BE2C (cell line): ENCODE data around the gene XXYLT1.

Experiments used
- DNase-seq: peaks from one replicate; pipeline ENCODE4 v3.0.0-alpha.2; 2020
- H3K27me3 ChIP-seq: fragments of 250-450 bp; sonication (Bioruptor Pico); 2 replicates; pipeline ENCODE4 v1.5.1; 2020; ENCODE audit warnings: mild to moderate bottlenecking
- H3K36me3 ChIP-seq: fragments of 250-450 bp; sonication (Bioruptor Pico); 2 replicates; pipeline ENCODE4 v1.5.1; 2020; ENCODE audit warnings: mild to moderate bottlenecking
- H3K4me1 ChIP-seq: fragments of 250-450 bp; sonication (Bioruptor Pico); 2 replicates; pipeline ENCODE4 v1.5.1; 2020
- H3K4me3 ChIP-seq: 2 replicates; pipeline ENCODE4 v1.5.1; 2011; ENCODE audit warnings: low read depth, low read length
- H3K9me3 ChIP-seq: fragments of 250-450 bp; sonication (Bioruptor Pico); 2 replicates; pipeline ENCODE4 v1.5.1; 2020
- TF ChIP-seq, protein P1 (sequence below): IDR thresholded peaks from 2 replicates; pipeline ENCODE4 v1.5.1; 2012; ENCODE audit warnings: mild to moderate bottlenecking, low read depth, low read length

Gene XXYLT1

GRCh38 chr3:195025056-195025883, 245.7 kb downstream of the XXYLT1 start:
- no peak for DNase-seq
- TF ChIP-seq, protein P1, sequence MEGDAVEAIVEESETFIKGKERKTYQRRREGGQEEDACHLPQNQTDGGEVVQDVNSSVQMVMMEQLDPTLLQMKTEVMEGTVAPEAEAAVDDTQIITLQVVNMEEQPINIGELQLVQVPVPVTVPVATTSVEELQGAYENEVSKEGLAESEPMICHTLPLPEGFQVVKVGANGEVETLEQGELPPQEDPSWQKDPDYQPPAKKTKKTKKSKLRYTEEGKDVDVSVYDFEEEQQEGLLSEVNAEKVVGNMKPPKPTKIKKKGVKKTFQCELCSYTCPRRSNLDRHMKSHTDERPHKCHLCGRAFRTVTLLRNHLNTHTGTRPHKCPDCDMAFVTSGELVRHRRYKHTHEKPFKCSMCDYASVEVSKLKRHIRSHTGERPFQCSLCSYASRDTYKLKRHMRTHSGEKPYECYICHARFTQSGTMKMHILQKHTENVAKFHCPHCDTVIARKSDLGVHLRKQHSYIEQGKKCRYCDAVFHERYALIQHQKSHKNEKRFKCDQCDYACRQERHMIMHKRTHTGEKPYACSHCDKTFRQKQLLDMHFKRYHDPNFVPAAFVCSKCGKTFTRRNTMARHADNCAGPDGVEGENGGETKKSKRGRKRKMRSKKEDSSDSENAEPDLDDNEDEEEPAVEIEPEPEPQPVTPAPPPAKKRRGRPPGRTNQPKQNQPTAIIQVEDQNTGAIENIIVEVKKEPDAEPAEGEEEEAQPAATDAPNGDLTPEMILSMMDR: no peak
- H3K27me3 ChIP-seq: no peaks in the 10 kb centered on the region

DNA sequence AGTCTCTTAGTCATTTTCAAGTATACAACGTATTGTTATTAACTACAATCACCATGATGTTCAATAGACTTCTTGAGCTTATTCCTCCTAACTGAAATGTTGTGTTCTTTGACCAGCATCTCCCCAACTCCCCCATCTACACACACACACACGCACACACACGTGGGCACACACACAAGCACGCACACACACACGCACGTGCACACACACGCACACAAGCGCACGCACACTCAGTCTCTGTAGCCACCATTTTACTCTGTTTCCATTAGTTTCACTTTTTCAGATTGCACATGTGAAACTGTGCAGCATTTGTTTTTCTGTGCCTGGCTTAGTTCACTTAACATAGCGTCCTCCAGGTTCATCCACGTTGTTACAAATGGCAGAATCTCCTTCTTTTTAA, 247.0 kb downstream of the XXYLT1 start:
- no peak for DNase-seq
- H3K4me3 ChIP-seq: no peak overlapping the region
- H3K36me3 ChIP-seq: no peaks in the 10 kb centered on the region
- H3K4me1 ChIP-seq: no peaks in the 10 kb centered on the region; the same call in 1 of the 2 replicates
- TF ChIP-seq, protein P1: no peak
- no peaks in the 10 kb centered on the region for H3K27me3 ChIP-seq
- H3K9me3 ChIP-seq: no peaks in the 10 kb centered on the region

More at GRCh38 chr3:195025056-195025883, 245.7 kb downstream of the XXYLT1 start:
- H3K4me3 ChIP-seq: no peak overlapping the region
- H3K9me3 ChIP-seq: no peaks in the 10 kb centered on the region
- H3K4me1 ChIP-seq: no peaks in the 10 kb centered on the region; the same call in 1 of the 2 replicates
- H3K36me3 ChIP-seq: no peaks in the 10 kb centered on the region

GRCh38 chr3:195023576-195023975, 247.4 kb downstream of the XXYLT1 start:
- H3K9me3 ChIP-seq: no peaks in the 10 kb centered on the region
- no peak for DNase-seq
- TF ChIP-seq, protein P1: no peak
- no peaks in the 10 kb centered on the region for H3K27me3 ChIP-seq
- H3K36me3 ChIP-seq: no peaks in the 10 kb centered on the region
- H3K4me1 ChIP-seq: no peaks in the 10 kb centered on the region; the same call in 1 of the 2 replicates
- H3K4me3 ChIP-seq: no peak overlapping the region

- no peaks in the 10 kb centered on the region for H3K9me3 ChIP-seq
- TF ChIP-seq, protein P1: no peak
- H3K4me1 ChIP-seq: no peaks in the 10 kb centered on the region; the same call in 1 of the 2 replicates
- no peak for DNase-seq
- H3K27me3 ChIP-seq: no peaks in the 10 kb centered on the region
- H3K36me3 ChIP-seq: no peaks in the 10 kb centered on the region
- H3K4me3 ChIP-seq: no peak overlapping the region
Observed at GRCh38 chr3:195021692-195022091, 249.3 kb downstream of the XXYLT1 start.

DNA sequence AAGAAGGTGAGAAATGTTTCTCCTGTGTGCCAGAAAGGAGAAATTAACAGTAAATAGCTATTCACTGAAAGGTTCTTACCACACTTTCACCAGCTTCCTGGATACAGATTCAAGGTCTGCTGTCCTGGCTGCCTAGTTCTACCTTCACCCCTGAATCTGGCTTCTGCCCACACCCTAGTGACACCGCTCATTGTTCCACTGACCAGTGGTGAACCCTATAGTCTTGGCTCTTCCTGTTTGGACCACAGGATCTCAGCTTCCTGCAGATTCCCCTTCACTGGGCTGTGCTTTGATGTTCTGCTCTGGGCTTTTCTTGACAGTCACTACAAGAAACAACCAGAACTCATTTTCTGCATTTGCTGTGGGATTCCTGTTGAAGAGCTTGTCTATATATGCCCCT, 250.0 kb downstream of the XXYLT1 start:
- TF ChIP-seq, protein P1: no peak
- H3K4me3 ChIP-seq: no peak overlapping the region
- H3K4me1 ChIP-seq: no peaks in the 10 kb centered on the region; the same call in 1 of the 2 replicates
- H3K27me3 ChIP-seq: no peaks in the 10 kb centered on the region
- DNase-seq: no peak
- no peaks in the 10 kb centered on the region for H3K36me3 ChIP-seq
- no peaks in the 10 kb centered on the region for H3K9me3 ChIP-seq

- DNase-seq: no peak
- H3K9me3 ChIP-seq: no peaks in the 10 kb centered on the region
- H3K4me1 ChIP-seq: no peaks in the 10 kb centered on the region
- no peaks in the 10 kb centered on the region for H3K36me3 ChIP-seq
- no peak overlapping the region for H3K4me3 ChIP-seq
- TF ChIP-seq, protein P1: no peak
- H3K27me3 ChIP-seq: no peaks in the 10 kb centered on the region
Observed at GRCh38 chr3:195020185-195020584, 250.8 kb downstream of the XXYLT1 start.
